ENCODE results near the gene CD2AP.
"Not testable (repeated sequence)": the region's sequence is repeated elsewhere in the genome, so short reads cannot be mapped to it uniquely, and the experiment has no call there.

CD2AP gene

DNA sequence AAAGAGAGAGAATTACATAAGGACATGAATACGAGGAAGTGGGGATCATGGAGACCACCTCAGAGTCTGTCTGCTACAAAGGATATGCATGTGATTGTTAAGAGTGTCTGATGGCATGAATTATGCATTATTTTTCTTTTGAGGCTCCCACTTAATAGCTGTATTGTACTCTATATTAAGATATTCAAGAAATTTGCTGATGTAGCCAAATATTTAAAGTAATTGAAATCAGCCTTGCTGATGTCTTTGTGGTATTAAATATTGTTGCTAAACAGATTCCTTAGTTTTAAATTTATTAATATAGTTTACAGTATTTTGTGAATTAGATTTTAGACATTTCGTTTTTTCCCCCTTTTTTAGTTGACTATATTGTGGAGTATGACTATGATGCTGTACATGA is 25.3 kb downstream of the CD2AP start:
- no peak for DNase-seq

DNA sequence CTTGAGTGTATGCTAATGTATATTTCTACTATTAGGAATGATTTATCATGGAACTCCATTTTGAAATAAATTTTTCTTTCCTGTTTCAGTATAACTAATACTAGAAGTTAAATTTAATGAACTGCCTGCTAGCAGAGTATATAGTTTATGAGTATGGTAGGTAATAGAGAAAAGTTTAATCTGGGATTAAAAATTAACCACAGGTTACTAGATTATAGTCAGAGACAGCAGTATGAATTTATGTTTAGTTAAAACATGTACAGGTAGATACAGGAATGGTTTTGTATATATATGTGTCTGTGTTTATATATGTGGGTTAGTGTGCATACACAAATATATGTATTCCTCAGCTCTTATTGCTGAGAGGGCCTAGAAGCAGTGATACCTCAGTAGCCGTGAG is 32.3 kb downstream of the CD2AP start:
- DNase-seq, result no peak

DNA sequence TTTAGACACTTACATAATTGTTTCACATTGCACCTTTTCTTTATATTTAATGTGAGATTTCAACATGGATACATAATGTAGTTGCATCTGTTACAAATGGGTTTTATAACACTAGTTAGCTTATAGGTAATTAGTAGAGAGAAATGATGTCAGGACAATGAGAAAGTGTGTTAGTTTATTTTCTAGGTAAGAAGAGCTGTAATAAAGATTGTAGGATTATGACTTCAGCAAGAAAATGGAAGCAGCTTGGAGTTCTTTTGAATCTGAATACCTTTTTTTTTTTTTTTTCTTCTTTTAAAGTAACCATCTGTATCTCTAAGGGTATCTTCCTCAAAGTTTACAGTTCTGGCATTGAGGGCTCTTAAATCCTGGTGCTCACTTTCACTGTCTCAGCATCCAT is 35.3 kb downstream of the CD2AP start:
- no peak for DNase-seq

DNA sequence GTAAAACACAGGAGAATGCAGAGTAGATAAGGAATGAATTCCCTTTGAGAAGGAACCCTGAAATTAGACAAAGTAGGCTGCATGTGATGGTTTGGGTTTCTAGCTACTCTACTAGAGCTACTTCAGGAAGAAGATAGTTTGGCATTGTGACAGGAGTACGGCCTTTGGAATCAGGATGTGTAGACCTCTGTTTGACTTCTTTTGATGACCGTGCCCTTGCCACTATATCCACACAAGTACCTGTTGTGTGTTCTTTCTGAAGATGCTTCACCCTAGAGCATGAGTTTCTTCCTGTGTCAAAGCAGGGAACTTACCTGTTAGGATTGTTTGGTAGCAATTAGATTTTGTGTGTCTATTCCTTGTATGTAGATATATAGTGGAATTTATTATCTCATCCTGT is 41.7 kb downstream of the CD2AP start:
- no peak for DNase-seq

DNA sequence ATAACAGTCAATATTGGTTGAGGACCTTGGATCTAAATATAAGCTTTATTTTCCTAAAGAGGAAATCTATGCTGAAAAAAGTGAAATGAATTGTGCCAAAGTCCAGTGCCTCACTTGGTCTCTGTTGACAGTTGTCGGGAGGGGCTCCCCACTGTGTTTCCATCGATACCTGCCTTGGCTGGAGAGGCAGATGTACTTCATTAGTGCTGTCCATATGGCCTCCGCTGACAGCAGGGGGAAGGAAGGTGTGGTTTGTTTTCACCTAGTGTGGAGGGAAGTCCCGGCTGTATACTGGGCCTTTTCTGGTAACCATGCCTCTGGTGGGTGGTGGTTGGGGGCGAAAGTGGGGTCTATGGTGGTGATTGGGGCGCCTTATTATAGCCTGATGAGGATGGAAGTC is 42.7 kb downstream of the CD2AP start:
- DNase-seq, result no peak

DNA sequence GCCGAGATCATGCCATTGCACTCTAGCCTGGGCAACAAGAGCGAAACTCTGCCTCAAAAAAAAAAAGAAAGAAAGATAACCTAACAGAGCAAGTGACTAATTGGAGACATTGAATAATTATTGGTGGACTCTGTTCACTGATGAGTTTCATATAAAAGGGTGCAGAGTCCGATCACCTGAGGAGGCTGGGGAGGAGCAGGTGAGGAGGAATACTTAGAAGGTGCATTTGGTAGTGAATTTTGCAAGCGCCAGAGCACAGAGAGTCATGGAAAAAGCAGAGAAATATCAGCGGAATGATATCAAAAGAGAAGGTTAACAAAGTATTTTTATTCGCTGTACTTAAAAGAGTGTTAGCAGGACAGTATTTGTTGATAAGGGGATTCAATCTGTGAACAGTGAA is 44.4 kb downstream of the CD2AP start:
- no peak for DNase-seq

DNA sequence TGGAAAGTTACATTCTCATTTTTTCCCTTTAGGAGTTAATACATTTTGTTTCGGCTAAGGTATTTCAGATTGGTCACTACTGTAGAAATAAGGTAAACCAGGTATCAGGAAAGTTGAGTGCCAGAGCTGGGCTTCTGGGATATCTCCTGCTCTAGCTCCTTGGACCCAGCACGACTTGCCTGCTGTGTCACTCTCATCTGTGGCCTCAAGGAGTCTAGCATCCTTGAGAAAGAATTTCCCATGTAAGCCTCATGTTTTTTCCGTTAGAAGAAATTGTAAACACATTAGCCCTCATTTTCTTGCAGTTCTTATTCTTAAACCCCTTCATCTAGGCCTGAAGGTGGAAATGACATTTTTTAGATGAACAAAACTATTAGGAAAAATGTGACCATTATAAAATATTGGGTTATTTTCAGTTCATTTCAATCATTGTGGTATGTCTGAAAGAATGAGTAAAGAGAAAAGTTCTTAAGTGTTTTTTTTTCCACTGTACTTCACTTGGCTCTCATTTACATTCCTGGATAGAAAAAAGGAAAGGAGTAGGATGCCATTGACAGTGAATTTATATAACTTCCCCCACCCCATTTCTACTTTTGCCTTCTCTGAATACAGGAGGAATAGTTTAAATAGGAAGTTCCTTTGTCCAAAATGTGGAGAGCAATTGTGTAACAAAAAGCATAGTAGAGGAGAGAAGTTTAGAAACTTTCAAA is 46.7 kb downstream of the CD2AP start:
- DNase-seq, result no peak

DNA sequence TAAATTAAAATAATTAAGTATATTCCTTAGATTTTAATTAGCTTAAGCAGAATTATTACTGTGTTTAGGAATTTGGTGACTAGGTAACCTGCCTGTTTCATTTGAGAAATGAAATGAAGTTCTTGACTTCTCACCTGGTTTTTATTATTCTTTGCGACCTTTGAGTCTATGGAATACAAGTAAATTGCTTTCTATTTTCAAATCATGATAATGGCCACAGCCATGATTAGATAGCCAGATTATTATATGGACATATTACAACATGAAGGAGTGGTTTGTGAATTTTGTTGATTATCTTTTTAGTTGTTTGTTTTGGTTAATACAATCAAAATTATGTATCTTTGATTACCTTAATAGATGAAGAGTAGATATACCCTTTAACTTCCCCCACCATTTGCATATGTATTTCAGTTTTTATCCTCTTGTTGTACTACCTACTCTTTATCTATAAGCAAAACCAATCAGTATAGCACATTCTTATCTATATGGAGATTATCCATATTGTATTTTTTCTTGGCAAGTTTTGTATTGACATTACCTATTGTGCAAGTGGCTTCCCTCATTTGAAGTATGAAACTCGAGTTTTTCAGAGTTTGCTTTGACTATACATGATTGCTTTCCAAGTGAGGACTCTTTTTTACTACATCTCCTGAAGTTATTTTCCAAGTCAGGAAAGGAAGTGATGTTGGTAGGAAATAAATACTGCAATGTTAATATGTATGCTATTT is 47.9 kb downstream of the CD2AP start:
- DNase-seq, result no peak

DNA sequence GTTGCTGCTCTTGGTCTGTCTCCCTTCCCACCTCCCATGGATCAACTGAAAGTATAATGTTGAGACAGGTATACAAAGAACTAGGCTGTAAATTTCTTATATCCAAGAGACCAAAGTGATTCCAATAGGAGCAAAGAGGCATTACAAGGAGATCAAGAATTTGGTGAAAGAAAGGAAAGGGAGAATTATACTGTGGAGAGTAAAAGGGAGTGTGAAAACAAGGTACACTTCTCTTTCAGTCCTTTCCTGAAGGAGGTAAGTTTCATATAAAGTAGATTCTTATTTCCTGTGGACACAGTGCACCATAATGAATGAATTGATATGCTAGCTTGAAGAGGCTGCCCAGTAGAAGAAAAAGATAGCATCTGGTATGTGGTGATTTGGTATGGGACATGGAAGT is 49.7 kb downstream of the CD2AP start:
- DNase-seq, result no peak

DNA sequence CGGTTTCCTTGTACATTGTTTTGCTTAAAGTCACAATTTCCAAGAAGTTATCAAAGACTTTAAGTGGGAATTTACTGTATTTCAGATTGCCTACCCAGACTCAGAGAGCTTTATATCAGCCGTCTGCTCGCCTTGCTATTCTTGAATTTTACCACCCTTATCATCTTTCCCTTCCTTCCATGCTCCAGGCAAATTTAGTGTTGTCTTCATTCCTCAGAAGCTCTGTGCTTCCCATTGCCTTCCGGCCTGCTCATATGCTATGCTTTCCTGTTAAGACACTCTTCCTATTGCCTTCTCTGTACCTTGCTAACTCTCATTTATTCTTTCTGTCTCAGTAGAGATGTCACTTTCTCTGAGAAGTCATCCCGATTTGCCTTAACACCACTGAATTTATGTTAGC is 52.1 kb downstream of the CD2AP start:
- DNase-seq, result no peak

DNA sequence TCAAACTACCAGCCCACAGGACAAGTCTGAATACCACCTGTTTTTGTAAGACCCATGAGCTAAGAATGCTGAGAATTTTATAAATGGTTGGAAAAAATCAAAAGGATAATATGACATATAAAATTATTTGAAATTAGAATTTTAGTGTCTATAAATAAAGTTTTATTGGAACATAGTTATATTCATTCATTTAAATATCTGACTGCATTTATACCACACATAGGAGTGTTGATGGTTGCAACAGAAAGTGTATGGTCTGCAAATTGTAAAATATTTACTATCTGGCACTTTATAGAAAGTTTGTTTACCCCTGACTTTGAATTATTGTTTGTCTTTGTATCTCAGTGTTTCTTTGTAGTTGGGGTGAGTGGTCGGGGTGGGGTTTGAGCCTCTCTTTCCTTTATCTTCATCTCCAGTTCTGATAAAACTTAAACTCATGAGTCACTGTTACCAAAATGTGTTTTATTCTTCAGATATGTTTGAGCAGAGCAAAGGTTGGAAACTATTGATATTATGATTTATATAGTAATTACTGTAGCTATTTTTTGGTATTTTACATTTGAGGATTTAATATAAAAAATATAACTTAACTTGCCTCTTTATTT is 55.5 kb downstream of the CD2AP start:
- no peak for DNase-seq

DNA sequence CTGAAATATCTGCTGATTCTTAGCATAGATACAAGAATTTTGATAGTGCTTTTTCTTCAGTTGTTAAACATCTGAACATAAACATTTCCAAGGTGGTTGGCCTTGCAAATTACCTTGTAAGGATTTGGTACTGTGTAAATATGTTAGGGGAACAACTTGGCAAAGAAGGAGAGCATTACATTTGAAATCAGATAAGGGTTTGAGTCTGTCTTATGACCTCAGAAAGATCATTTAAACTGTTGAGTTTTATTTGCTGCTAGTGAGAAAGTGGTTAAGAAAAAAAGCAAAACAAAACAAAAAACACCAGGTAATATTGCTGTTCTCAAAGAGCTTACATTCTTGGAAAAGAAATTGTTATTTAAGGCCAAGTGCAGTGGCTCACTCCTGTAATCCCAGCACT is 56.5 kb downstream of the CD2AP start:
- DNase-seq, result no peak

DNA sequence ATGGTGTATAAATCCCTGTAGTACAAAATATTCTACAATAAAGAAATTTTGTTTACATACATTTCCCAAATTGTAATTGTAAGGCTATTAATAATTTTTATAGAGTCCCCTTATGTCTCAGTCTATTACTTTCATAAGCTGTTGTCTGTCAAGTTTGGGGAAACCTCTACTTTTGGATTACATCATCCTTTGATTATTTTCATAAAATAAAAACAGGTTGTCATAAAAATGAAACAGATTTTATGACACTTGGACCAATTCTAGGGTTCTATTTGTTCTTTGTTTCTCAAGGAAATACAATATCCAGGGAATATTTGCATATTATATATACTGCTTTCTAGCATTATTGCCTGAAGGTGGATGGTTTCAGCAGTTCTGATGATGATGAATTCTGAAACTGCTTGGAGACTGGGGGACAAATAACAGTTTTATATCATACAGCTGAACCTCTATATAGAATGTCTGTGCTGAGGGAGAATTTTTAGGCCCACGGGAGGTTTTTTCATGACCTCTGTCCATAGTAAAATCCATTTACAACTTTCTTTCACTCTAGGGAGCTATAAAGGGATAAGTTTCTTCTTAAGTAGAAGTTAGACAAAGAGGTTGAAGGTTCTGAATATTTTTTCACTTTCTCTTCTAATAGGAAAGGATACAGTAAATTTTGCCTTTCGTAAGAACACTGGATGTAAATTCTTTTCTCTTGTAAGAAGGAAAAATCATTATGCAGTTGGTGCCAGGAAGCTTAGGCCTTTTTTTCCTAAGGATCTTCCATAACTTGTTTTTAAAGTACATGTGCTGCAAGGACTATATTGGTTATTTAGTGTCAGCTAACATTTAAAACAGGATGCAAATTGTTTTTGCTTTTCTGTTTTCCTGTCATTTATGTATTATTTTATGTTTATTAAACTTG is 58.0 kb downstream of the CD2AP start:
- DNase-seq, result no peak

DNA sequence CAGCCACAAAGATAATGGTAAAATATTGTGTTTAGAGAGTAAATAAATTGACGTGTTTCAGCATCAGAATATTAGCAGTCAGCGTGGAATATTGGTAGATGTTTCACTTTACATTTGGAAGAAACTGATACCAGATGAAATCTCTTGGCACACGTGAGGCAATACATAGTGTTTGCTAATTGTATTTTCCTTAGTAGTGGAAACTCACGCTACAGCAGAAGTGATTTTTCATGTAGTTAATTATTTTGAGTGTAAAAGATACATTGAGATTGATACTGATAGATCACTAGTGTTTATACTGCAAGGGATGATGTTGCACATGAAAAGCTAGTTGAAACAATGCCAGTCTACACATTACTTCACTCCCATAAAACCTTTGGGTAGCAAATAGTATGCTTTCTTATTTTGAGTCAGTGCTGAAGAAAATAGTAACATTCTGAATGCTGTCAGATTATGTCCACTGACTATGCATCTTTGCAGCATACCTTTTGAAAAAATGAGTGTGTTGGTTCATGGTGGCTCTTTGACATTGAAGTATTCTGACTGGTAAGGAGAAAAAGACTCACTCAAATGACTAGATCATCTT is 59.3 kb downstream of the CD2AP start:
- DNase-seq, result no peak

DNA sequence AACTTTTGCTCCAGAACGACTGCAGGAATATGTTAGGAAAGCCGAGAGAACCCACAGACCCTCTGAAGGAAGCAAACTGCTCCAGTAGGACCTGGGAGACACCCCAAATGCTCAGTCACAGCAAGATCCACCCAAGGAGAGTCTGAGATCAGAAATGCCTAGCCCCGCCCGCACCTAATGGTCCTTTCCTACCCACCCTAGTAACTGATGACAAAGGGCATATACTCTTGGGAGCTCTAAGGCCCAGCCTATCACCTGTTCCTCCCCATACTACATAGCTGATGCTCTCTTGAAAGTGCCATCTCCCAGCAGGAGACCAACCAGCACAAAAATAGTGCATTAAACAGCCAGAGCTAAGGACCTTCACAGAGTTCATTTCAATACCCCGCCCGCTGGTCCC is 67.6 kb downstream of the CD2AP start:
- DNase-seq, result no peak

DNA sequence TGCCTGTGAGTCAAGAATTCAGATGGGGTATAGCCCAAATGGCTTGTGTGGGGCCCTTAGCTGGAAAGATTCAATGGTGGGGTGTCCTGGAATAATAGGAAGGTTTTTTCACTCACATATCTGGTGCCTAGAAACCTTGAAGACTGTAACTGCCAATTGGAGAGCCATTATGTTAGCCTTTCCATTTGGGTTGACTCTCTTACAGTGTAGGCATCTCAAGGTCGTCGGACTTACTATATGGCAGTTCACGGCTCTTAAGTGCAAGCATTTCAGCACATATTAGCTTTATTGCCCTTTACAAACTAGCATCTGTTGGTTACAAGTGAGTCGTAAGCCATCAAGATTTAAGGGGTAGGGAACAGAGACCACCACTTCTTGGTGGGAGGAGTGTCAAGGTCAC is 74.1 kb downstream of the CD2AP start:
- DNase-seq, result no peak

DNA sequence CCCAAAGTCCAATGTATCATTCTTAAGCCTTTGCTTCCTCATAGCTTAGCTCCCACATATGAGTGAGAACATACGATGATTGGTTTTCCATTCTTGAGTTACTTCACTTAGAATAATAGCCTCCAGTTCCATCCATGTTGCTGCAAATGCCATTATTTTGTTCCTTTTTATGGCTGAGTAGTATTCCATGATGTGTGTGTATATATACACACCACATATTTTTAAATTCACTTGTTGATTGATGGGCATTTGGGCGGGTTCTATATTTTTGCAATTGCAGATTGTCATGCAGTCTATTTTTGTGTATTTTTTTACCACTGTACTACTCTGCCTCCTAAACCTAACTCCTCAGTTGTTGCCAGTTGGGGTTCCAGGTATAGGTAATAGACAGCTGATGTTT is 74.7 kb downstream of the CD2AP start:
- DNase-seq, result no peak

DNA sequence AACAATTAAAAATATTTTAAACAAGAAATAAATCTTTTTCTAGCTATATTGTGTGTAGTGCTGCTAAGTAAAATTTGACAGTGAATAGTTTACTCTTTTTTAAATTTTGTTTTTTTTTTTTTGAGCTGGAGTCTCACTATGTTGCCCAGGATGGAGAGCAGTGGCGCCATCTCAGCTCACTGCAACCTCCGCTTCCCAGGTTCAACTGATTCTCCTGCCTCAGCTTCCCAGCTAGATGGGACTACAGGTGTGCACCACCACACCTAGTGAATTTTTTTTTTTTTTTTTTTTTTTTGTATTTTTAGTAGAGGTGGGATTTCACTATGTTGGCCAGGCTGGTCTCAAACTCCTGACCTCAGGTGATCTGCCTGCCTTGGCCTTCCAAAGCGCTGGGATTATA is 75.7 kb downstream of the CD2AP start:
- not testable (repeated sequence) for DNase-seq

DNA sequence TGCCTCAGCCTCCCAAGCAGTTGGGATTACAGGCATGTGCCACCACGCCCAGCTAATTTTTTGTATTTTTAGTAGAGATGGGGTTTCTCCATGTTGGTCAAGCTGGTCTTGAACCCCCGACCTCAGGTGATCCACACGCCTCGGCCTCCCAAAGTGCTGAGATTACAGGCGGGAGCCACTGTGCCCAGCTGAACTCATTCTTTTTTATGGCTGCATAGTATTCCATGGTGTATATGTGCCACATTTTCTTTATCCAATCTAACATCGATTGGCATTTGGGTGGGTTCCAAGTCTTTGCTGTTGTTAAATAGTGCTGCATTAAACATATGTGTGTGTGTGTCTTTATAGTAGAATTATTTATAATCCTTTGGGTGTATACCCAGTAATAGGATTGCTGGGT is 78.9 kb downstream of the CD2AP start:
- DNase-seq, result not testable (repeated sequence)

DNA sequence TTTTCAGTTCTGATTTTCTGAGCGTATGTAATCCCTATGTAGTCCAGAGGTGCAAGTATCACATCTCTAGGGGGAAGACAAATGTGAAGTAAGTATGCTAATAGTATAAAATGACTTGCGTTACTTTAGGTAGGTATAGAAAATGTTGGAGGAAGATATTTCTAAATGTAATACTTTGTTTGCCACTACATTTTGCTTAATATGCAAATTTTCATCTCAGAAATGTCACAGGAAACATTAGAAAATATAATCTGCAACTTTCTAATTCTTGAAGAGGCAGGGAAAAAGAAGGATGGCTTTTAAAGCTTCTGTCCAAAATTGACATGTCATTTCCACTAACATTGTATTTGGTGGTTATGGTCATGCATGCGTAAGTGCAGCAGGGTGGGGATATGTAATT is 85.6 kb downstream of the CD2AP start:
- DNase-seq, result no peak

DNA sequence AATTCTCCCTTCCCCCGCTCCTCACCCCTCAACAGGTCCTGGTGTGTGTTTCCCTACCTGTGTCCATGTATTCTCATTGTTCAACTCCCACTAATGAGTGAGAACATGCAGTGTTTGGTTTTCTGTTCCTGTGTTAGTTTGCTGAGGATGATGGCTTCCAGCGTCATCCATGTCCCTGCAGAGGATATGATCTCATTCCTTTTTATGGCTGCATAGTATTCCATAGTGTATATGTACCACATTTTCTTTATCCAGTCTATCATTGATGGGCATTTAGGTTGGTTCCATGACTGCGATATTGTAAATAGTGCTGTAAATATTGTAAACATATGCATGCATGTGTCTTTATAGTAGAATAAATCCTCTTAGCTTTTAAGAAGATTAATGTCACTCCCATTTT is 89.0 kb downstream of the CD2AP start:
- not testable (repeated sequence) for DNase-seq

DNA sequence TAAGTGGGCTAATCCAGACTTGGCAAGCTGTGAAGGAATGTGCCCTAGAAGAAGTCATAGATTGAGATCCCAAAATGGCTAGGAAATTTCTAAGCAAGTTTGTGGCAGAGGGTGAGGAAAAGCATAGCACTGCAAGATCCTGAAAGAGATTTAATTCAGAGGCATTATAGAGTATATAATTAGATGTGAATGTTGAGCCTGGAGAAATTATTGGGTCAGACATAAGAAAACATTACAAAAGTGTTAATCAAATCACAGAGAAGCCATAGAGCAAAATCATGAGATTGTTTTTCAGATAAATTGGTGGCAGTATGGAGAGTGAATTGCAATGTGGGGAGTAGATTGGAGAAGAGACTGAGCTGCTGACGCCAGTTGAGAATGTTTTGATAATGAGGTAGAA is 90.0 kb downstream of the CD2AP start:
- DNase-seq, result no peak

DNA sequence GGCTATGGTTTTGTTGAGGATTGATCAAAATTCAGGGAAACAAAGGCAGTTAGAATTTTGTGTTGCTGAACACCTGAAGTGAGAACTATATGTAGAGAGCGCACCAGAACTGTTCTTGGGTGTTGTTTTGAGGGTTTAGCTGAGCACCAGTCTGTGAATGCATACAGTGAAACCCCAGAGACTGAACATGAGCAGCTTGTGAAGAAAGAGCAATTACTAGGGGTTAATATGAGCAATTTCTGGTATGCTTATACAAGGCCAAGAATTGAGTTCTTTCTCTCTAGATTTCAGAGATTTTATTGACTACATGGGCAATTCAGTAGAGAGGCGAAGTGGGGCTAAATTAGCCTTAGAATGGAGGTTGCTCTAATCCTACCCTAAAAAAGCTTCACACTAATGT is 93.9 kb downstream of the CD2AP start:
- no peak for DNase-seq
